HG03520 (cell line): ENCODE measurements around the gene KIF14.
A peak's percentile ranks its signal among the peaks of the same experiment; 100 is the strongest.
"Not testable (repeated sequence)": the region's sequence is repeated elsewhere in the genome, so short reads cannot be mapped to it uniquely, and the experiment has no call there.

Source experiments
- ATAC-seq: cut with Tn5 transposase; IDR thresholded peaks from one replicate; pipeline ENCODE4 v1.9.1; 2021; ENCODE audit warnings: mild to moderate bottlenecking, moderate library complexity; ENCODE audit not compliant: unreplicated experiment

KIF14 gene

GRCh38 chr1:200547386-200547785 lies 73.2 kb downstream of the KIF14 start:
- ATAC-seq, result no peak

GRCh38 chr1:200546577-200546976 lies 74.0 kb downstream of the KIF14 start:
- no peak for ATAC-seq

- no peak for ATAC-seq
Observed at GRCh38 chr1:200542162-200542561, 78.4 kb downstream of the KIF14 start.

GRCh38 chr1:200540281-200540680 lies 80.3 kb downstream of the KIF14 start:
- no peak for ATAC-seq

GRCh38 chr1:200538179-200538578 lies 82.4 kb downstream of the KIF14 start:
- no peak for ATAC-seq

- ATAC-seq, result no peak
Observed at GRCh38 chr1:200535605-200536004, 84.9 kb downstream of the KIF14 start.

GRCh38 chr1:200530623-200531261 lies 89.8 kb downstream of the KIF14 start:
- no peak for ATAC-seq

- ATAC-seq, result no peak
Observed at GRCh38 chr1:200528858-200529606, 91.5 kb downstream of the KIF14 start.

GRCh38 chr1:200527670-200528069 lies 92.9 kb downstream of the KIF14 start:
- no peak for ATAC-seq

- peak; percentile 50 for ATAC-seq
Observed at GRCh38 chr1:200526709-200527612, 93.6 kb downstream of the KIF14 start.

- ATAC-seq, result no peak
Observed at GRCh38 chr1:200525090-200525987, 95.2 kb downstream of the KIF14 start.

- not testable (repeated sequence) for ATAC-seq
Observed at GRCh38 chr1:200524551-200524950, 96.0 kb downstream of the KIF14 start.

GRCh38 chr1:200524092-200524491 lies 96.5 kb downstream of the KIF14 start:
- no peak for ATAC-seq

- ATAC-seq, result no peak
Observed at GRCh38 chr1:200520735-200521134, 99.8 kb downstream of the KIF14 start.

GRCh38 chr1:200518524-200518923 lies 102.0 kb downstream of the KIF14 start:
- no peak for ATAC-seq

- ATAC-seq, result no peak
Observed at GRCh38 chr1:200512191-200512590, 108.4 kb downstream of the KIF14 start.

- ATAC-seq, result peak; percentile 88
Observed at GRCh38 chr1:200510228-200510623, 110.3 kb downstream of the KIF14 start.

GRCh38 chr1:200506471-200506870 lies 114.1 kb downstream of the KIF14 start:
- no peak for ATAC-seq

GRCh38 chr1:200505257-200505656 lies 115.3 kb downstream of the KIF14 start:
- no peak for ATAC-seq
